T-helper 1 cell treated with Interleukin-12 subunit alpha and Interleukin-12 subunit beta and Interleukin-4 antibody, amounts not matched to agents 30 μg/mL and 1 μg/mL, for 36 hours (primary cell): ENCODE results near the gene SPDYA.
"Not testable (repeated sequence)": the region's sequence is repeated elsewhere in the genome, so short reads cannot be mapped to it uniquely, and the experiment has no call there.

ENCODE experiments used
- H3K27ac Mint-ChIP-seq: one replicate; pipeline ENCODE4 v1.8.0; 2021; ENCODE audit warnings: mild to moderate bottlenecking, mixed read lengths
- H3K27me3 Mint-ChIP-seq: one replicate; pipeline ENCODE4 v1.8.0; 2021; ENCODE audit warnings: low read depth, mixed read lengths
- H3K36me3 Mint-ChIP-seq: one replicate; pipeline ENCODE4 v1.8.0; 2021; ENCODE audit warnings: low read depth, mixed read lengths
- H3K4me1 Mint-ChIP-seq: one replicate; pipeline ENCODE4 v1.8.0; 2021; ENCODE audit warnings: low read depth, mixed read lengths
- H3K4me3 Mint-ChIP-seq: one replicate; pipeline ENCODE4 v1.8.0; 2021; ENCODE audit warnings: mild to moderate bottlenecking, moderate library complexity, mixed read lengths
- H3K9me3 Mint-ChIP-seq: one replicate; pipeline ENCODE4 v1.8.0; 2021; ENCODE audit warnings: mixed read lengths

SPDYA gene

DNA sequence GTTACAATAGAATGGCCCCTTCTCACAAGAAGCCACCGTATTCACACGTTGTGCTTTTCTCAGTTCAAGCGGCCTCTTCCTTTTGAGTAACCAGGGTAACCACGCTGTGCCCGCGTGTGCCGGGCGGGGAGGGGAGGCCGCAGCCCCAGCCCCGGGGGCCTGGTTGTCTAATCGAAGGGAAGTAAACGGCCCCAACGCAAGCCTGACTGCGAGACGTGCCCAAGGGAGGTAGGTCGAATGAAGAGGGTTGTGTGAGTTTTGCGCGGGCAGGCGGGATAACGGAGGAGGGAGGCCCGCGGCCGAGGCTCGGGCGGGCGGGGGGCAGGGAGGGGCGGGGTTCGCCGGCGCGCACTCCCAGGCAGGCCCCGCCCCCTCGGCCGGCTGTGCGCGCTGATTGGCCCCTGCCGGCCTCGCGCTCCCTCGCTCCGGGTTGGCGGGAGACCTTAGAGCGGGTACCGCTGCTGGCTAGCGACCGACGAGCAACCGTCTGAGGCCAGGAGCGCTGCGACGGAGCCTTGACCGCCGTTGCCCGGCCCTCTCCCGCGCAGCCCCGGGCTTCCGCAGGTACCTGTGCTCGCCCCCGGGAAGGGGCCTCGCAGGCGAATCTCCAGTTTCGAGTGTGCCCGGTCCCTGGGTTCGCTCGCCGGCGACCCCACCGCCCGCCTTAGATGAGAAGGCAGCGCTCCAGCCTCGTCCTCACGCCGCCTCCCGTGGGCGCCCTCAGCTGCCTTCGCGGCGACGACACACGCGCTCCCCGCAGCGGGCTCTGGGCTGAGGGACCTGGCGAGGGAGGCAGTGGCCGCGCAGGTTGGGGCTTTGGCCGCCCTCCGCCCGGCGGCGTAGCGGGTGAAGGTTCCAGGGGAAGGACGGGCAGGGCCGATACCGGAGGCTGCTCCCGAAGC lies at the start of gene SPDYA:
Gene SPDYA, plus strand, starts transcription at position 451 of the 902 bp plus-strand sequence. CDS start 5,181 bp downstream, outside the sequence.
- peak within 1 kb of the TSS; percentile 67 for H3K27ac Mint-ChIP-seq

DNA sequence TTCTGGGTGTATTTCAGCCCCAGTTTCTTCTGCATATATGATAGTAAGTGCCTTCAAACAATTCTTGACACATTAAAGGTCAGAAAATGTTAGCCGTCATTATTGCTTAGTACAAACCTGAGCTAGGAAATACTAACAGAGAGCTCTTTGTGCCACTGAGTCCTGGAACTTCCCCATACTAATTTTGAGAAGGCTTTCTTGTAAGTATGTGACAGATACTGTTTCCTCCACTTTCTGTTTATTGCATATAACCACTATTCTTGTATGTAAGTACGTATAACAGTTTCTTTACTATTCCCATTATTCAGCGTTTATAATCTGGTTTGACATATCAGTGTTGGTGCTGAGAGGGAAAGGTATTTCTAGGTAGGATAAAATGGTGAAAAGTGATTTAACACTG lies 49.2 kb upstream of the SPDYA start:
- Mint-ChIP-seq H3K9me3 (no peaks in the 10 kb centered on the region), H3K36me3 (peaks cover 14% of the 10 kb centered on the region)

More for the DNA sequence above, at the start of gene SPDYA:
- Mint-ChIP-seq H3K27me3 (peaks cover 9% of the 10 kb centered on the region), H3K36me3 (peaks cover 8% of the 10 kb centered on the region), H3K9me3 (no peaks in the 10 kb centered on the region), H3K4me3 (peak within 1 kb of the TSS; percentile 76), H3K4me1 (peaks cover 15% of the 10 kb centered on the region)

DNA sequence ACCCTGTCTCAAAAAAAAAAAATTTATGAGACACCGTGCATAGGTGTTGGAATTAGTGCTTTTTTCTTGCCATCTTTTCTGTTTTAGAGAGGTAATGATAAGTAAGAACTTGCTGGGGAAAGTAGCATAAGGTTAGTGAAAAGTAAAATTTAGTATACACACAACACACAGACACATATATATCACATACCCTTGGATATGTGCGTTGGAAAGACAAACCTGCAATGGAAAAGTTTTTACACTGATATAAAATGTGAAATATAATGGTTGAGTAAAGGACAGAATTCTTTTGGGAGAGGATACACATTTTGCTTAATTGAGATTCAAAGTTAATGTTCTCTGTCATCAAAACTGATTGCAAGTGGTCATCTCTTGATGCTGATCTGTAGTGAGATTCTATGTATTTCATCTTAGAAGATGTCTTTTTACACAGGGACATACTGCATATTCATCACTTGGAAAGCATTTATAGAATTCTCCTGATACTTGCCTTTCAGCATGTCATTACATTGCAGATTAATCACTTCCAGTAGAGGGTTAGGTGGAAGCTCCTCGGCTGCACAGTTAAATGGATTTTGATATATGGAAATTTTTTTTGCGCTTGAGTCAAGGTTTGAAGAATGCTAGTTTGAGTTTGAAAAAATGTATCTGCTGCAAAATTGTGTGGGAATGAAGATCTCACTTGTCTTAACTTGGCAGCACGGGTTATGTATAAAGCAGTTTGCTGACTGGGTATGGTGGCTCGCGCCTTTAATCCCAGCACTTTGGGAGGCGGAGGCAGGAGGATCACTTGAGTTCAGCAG lies 45.5 kb upstream of the SPDYA start:
- Mint-ChIP-seq H3K9me3 (no peaks in the 10 kb centered on the region), H3K4me3 (no peak overlapping the region), H3K27ac (no peak overlapping the region), H3K27me3 (no peaks in the 10 kb centered on the region), H3K36me3 (peaks cover 13% of the 10 kb centered on the region), H3K4me1 (peaks cover 32% of the 10 kb centered on the region)

More for the DNA sequence above, 49.2 kb upstream of the SPDYA start:
- Mint-ChIP-seq H3K27ac (no peak overlapping the region), H3K4me1 (peaks cover 31% of the 10 kb centered on the region), H3K4me3 (no peak overlapping the region), H3K27me3 (no peaks in the 10 kb centered on the region)

DNA sequence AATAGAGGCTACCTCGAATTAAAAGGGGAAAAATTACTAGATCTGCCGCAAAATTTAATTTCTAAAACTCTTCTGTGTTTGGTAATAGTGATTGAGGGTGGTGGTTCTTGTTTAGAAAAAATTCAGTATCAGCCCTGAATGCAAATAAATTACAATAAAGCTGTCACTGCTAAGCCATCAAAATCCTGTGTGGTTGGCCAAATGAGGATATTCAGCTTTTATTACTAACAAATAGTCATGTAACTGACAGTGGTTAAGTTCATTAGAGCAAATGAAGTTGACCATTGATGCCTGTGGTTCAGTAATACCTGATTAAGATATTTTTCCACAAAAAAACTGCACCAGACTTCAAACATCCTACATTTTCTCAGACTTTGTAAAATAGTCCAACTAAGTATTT lies 44.6 kb upstream of the SPDYA start:
- no peaks in the 10 kb centered on the region for H3K9me3 Mint-ChIP-seq
- no peaks in the 10 kb centered on the region for H3K27me3 Mint-ChIP-seq
- no peak overlapping the region for H3K4me3 Mint-ChIP-seq
- no peak overlapping the region for H3K27ac Mint-ChIP-seq
- peaks cover 13% of the 10 kb centered on the region for H3K36me3 Mint-ChIP-seq
- H3K4me1 Mint-ChIP-seq, result peaks cover 32% of the 10 kb centered on the region

DNA sequence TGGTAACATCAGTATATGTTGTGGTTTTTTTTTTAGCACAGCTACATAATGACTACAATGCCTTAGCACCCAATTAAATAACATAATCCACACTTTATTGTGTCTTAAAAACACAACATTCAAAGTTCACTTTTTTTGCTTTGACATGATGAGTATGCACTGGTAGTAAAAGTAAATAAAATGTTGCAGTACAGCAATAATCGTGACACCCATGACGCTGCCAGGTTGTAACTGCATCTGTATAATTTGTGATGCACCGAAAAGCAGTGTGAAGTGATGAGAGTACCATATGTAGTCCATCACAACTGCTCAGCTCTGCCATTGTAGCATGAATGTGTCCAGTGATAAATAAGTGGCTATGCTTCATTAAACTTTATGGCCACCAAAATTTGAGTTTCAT lies 43.3 kb upstream of the SPDYA start:
- peaks cover 8% of the 10 kb centered on the region for H3K36me3 Mint-ChIP-seq

DNA sequence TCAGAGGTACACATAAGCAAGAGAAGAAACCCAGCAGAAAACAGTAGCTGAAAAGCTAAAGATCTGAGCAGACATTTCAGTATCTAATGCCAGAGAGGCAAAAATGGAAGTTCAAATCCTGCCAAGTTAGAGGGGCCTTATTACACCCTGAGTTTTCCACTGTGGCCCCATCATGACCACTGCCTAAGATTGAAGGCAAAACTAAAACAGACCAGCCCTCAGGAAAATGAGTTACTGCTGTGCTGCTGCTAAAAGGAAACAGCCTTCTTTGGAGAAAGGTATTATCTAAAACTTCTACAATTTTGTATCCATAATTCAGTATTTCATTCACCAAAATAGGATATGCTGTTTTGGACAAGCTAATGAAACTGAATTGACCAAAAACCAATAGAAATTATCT lies 42.2 kb upstream of the SPDYA start:
- H3K27me3 Mint-ChIP-seq, result no peaks in the 10 kb centered on the region
- no peak overlapping the region for H3K4me3 Mint-ChIP-seq
- no peak overlapping the region for H3K27ac Mint-ChIP-seq
- H3K9me3 Mint-ChIP-seq, result no peaks in the 10 kb centered on the region
- H3K4me1 Mint-ChIP-seq, result peaks cover 33% of the 10 kb centered on the region
- H3K36me3 Mint-ChIP-seq, result peaks cover 8% of the 10 kb centered on the region

More for the DNA sequence above, 43.3 kb upstream of the SPDYA start:
- H3K9me3 Mint-ChIP-seq, result no peaks in the 10 kb centered on the region
- no peaks in the 10 kb centered on the region for H3K27me3 Mint-ChIP-seq
- H3K4me1 Mint-ChIP-seq, result peaks cover 32% of the 10 kb centered on the region
- H3K27ac Mint-ChIP-seq, result no peak overlapping the region
- no peak overlapping the region for H3K4me3 Mint-ChIP-seq

DNA sequence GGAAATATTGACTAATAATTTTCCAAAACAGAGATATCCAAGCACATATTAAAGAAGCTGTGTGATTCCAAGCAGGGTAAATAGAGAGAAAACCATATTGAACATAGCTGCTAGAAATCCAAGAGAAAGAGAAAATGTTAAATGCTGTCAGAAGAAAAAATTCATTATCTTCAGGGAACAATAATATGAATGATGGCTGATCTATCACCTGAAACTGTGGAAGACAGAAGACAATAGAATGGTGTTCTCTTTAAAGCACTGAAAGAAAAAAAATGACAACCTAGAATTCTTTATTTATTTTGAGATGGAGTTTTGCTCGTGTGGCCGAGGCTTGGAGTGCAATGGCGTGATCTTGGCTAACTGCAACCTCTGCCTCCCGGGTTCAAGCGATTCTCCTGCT lies 41.7 kb upstream of the SPDYA start:
- Mint-ChIP-seq H3K36me3 (peaks cover 6% of the 10 kb centered on the region), H3K4me1 (peaks cover 34% of the 10 kb centered on the region)

DNA sequence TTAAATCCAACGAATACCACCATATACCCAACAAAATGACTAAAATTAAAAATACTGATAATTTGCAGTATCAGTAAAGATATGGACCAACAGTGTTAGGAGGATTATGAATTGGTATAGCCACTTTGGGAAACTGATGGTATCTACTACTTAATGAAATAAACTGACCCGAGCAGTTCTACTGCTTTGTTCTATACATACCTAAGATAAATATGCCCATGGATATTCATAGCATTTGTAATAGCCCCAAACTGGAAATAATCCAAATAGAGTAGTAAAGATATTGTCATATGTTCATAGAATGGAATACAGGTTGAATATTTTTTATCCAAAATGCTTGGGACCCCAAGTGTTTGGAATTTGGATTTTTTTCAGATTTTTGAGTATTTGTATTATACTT lies 38.3 kb upstream of the SPDYA start:
- peaks cover 31% of the 10 kb centered on the region for H3K4me1 Mint-ChIP-seq
- H3K4me3 Mint-ChIP-seq, result no peak overlapping the region
- peaks cover 11% of the 10 kb centered on the region for H3K36me3 Mint-ChIP-seq
- no peak overlapping the region for H3K27ac Mint-ChIP-seq
- no peaks in the 10 kb centered on the region for H3K27me3 Mint-ChIP-seq
- H3K9me3 Mint-ChIP-seq, result no peaks in the 10 kb centered on the region

More for the DNA sequence above, 41.7 kb upstream of the SPDYA start:
- H3K27ac Mint-ChIP-seq, result no peak overlapping the region
- H3K4me3 Mint-ChIP-seq, result no peak overlapping the region
- H3K27me3 Mint-ChIP-seq, result no peaks in the 10 kb centered on the region
- H3K9me3 Mint-ChIP-seq, result no peaks in the 10 kb centered on the region

DNA sequence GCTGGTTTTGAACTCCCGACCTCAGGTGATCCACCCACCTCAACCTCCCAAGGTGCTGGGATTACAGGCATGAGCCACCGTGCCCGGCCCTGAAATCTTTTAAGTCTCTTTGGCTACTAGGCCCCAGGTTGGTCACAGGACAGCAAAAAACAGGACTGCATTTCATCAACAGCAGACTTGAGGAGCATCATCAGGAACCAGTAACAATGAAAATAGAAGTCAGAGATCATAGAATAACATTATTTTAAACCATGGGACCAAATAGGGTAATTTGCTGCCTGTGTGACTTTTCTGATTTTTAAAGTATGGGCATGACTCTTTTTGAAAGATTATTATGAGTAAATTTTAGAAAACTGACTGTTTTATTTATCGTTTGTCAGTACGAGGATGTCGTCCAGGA lies 34.2 kb upstream of the SPDYA start:
- Mint-ChIP-seq H3K27ac (no peak overlapping the region), H3K4me1 (peaks cover 23% of the 10 kb centered on the region), H3K4me3 (no peak overlapping the region), H3K27me3 (no peaks in the 10 kb centered on the region), H3K36me3 (peaks cover 18% of the 10 kb centered on the region), H3K9me3 (no peaks in the 10 kb centered on the region)

DNA sequence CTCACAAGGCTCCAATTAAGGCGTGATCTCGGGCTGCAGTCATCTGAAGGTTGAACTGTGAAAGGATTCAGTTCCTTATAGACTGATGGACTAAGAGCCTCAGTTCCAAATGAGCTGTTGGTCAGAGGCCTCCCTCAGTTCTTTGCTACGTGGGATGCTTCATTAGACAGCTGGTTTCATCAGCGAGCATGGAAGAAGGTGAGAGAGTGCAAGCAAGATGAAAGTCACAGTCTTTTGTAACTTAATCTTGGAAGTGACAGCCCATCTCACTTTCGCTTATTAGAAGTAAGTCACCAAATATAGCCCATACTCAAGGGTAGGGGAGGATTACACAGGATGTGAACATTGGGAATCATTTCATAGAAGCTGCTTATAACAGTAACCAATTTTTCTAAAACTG lies 32.2 kb upstream of the SPDYA start:
- Mint-ChIP-seq H3K27me3 (no peaks in the 10 kb centered on the region), H3K4me1 (peaks cover 21% of the 10 kb centered on the region), H3K27ac (no peak overlapping the region), H3K36me3 (peaks cover 27% of the 10 kb centered on the region), H3K9me3 (no peaks in the 10 kb centered on the region), H3K4me3 (no peak overlapping the region)

DNA sequence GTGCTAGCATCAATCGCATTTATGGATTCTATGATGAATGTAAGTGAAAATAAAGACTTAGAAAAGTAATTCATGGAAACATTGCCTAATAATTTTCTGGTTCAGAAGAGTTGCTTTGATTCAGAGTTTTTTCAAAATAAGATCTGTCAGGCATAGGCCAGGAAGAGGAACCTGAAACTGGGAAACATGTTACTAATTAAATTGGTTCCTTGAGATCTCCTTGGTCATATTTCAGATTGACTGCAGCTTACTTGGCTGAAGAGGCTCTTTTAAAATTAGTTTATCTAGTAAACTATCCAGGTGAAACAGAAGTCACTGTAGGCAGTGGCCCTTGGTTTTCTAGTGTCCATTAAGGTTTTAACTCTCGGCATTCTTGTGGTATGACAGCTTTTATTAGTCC lies 31.6 kb upstream of the SPDYA start:
- Mint-ChIP-seq H3K27me3 (no peaks in the 10 kb centered on the region), H3K4me3 (no peak overlapping the region), H3K4me1 (peaks cover 18% of the 10 kb centered on the region), H3K9me3 (no peaks in the 10 kb centered on the region), H3K36me3 (peaks cover 27% of the 10 kb centered on the region), H3K27ac (no peak overlapping the region)

DNA sequence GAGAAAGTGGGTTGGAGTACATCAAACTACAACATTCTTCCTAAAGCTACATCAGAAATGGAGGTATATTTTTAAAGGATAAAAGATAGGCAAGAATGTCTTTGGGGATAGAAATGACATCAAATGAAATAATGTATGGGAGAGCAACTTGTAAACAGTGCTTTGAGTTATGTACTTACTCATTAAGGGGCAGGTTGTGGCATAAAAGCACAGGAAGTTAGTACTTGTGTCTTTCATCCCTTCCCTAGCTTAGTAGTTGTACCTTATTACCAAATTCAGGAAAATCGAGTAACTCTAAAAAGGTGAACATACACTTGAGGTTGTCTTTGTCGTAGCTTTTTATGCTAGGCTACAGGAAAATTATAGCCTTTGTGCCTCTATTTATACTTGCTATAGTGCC lies 30.1 kb upstream of the SPDYA start:
- no peak overlapping the region for H3K4me3 Mint-ChIP-seq
- H3K4me1 Mint-ChIP-seq, result peaks cover 18% of the 10 kb centered on the region
- no peaks in the 10 kb centered on the region for H3K27me3 Mint-ChIP-seq
- peaks cover 27% of the 10 kb centered on the region for H3K36me3 Mint-ChIP-seq
- H3K9me3 Mint-ChIP-seq, result no peaks in the 10 kb centered on the region
- no peak overlapping the region for H3K27ac Mint-ChIP-seq

DNA sequence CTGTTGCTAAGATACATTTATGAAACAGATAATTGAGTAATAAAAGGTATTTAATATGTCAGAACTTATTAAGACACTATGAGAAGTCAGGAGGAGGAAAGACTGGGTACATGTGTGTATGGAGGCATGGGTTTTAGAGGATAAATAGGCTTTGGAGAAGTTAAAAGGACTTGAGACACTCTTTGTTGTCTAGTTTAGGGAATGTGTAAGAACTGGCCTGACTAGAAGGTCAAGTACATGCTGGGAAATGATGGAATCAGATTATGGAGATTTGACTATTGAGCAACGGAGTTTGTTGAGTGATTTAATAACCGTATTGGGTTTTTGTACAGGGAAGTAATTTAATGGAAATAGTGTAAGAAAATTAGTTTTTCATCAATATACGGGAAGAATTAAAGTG lies 28.2 kb upstream of the SPDYA start:
- Mint-ChIP-seq H3K36me3 (peaks cover 21% of the 10 kb centered on the region), H3K27ac (no peak overlapping the region), H3K4me1 (peaks cover 10% of the 10 kb centered on the region), H3K4me3 (no peak overlapping the region), H3K9me3 (no peaks in the 10 kb centered on the region), H3K27me3 (no peaks in the 10 kb centered on the region)

DNA sequence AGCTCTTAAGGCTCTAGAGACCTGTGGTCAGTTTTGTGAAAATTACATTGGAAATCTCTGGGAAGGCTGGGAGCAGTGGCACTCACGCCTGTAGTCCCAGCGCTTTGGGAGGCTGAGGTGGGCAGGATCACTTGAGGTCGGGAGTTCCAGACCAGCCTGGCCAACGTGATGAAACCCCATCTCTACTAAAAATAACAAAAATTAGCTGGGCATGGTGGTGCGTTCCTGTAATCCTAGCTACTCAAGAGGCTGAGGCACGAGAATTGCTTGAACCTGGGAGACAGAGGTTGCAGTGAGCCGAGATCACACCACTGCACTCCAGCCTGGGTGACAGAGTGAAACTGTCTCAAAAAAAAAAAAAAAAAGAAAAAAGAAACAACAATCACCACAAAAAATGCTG lies 26.1 kb upstream of the SPDYA start:
- not testable (repeated sequence) for H3K9me3 Mint-ChIP-seq, H3K27me3 Mint-ChIP-seq, H3K4me3 Mint-ChIP-seq, H3K27ac Mint-ChIP-seq, H3K4me1 Mint-ChIP-seq
- peaks cover 29% of the 10 kb centered on the region for H3K36me3 Mint-ChIP-seq

DNA sequence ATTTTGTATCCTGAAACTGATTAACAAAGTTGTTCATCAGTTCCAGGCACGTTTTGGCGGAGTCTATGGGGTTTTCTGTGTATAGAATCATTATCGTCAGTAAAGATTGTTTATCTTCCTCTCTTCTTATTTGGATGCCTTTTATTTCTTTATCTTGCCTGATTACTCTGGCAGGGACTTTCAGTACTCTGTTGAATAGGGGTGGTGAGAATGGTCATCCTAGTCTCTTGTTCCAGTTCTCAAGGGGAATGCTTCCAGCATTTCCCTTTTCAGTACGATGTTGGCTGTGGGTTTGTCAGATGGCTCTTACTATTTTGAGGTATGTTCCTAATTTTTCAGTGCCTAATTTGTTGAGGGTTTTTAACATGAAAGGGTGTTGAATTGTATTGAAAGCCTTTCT lies 14.0 kb upstream of the SPDYA start:
- peaks cover 16% of the 10 kb centered on the region for H3K4me1 Mint-ChIP-seq
- no peaks in the 10 kb centered on the region for H3K27me3 Mint-ChIP-seq
- no peak overlapping the region for H3K27ac Mint-ChIP-seq
- peaks cover 5% of the 10 kb centered on the region for H3K9me3 Mint-ChIP-seq
- H3K4me3 Mint-ChIP-seq, result no peak overlapping the region
- peaks cover 54% of the 10 kb centered on the region for H3K36me3 Mint-ChIP-seq
